ENCODE results near the gene AK3.

DNA sequence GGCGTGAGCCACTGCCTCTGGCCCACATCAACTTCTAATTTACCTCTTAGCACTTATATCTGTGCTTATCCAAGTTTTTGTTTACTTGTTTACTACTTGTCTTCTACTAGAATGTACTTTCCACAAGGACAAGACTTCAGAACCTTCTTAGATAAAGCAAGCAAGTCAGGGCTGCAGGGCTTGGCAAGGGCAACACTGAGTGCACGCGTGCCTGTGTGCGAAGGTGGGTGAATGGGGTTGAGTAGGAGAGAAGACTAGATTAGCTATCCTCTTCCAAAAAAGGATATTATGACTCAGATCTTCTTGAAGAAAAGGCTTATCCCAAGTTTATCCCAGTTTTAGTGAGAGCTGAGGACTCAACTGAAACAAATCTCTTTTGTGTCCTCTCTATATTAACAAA, 19.3 kb downstream of the AK3 start:
- TF ChIP-seq GATA2 (IDR thresholded peaks at IDR 0.05; ENCODE audit: low read depth, low read length) = no peak
- TF ChIP-seq GATA3 (IDR thresholded peaks at IDR 0.05; ENCODE audit: low read depth, low read length) = no peak

Measured in SH-SY5Y (cell line).